HG03439 (cell line): ENCODE results near the gene XPNPEP2.
"Not testable (repeated sequence)": the region's sequence is repeated elsewhere in the genome, so short reads cannot be mapped to it uniquely, and the experiment has no call there.

Source experiments
- ATAC-seq: cut with Tn5 transposase; IDR thresholded peaks from one replicate; pipeline ENCODE4 v1.9.1; 2021; ENCODE audit warnings: mild to moderate bottlenecking, moderate library complexity; ENCODE audit not compliant: unreplicated experiment

Gene XPNPEP2

GRCh38 chrX:129719931-129720530 is 18.7 kb upstream of the XPNPEP2 start:
- ATAC-seq, result no peak

- ATAC-seq, result no peak
Observed at GRCh38 chrX:129720741-129721140, 18.0 kb upstream of the XPNPEP2 start.

- ATAC-seq, result no peak
Observed at GRCh38 chrX:129721414-129721813, 17.4 kb upstream of the XPNPEP2 start.

GRCh38 chrX:129721870-129722269 is 16.9 kb upstream of the XPNPEP2 start:
- ATAC-seq, result no peak

GRCh38 chrX:129723511-129723910 is 15.3 kb upstream of the XPNPEP2 start:
- no peak for ATAC-seq

GRCh38 chrX:129724754-129725153 is 14.0 kb upstream of the XPNPEP2 start:
- ATAC-seq, result no peak

- no peak for ATAC-seq
Observed at GRCh38 chrX:129726307-129727111, 12.3 kb upstream of the XPNPEP2 start.

- no peak for ATAC-seq
Observed at GRCh38 chrX:129728061-129728460, 10.7 kb upstream of the XPNPEP2 start.

- ATAC-seq, result no peak
Observed at GRCh38 chrX:129731228-129731627, 7.6 kb upstream of the XPNPEP2 start.

GRCh38 chrX:129732857-129733256 is 5.9 kb upstream of the XPNPEP2 start:
- no peak for ATAC-seq

GRCh38 chrX:129733335-129733734 is 5.4 kb upstream of the XPNPEP2 start:
- no peak for ATAC-seq

- no peak for ATAC-seq
Observed at GRCh38 chrX:129736491-129736890, 2.3 kb upstream of the XPNPEP2 start.

- no peak for ATAC-seq
Observed at GRCh38 chrX:129737916-129738315, 863 bp upstream of the XPNPEP2 start.

GRCh38 chrX:129739578-129739977 is 799 bp downstream of the XPNPEP2 start:
- ATAC-seq, result no peak

- no peak for ATAC-seq
Observed at GRCh38 chrX:129741880-129742758, 3.3 kb downstream of the XPNPEP2 start.

GRCh38 chrX:129742759-129743152 is 4.0 kb downstream of the XPNPEP2 start:
- not testable (repeated sequence) for ATAC-seq

- no peak for ATAC-seq
Observed at GRCh38 chrX:129743821-129744220, 5.0 kb downstream of the XPNPEP2 start.

- no peak for ATAC-seq
Observed at GRCh38 chrX:129744861-129745321, 6.1 kb downstream of the XPNPEP2 start.

GRCh38 chrX:129746557-129747470 is 8.0 kb downstream of the XPNPEP2 start:
- no peak for ATAC-seq

- no peak for ATAC-seq
Observed at GRCh38 chrX:129747533-129747932, 8.8 kb downstream of the XPNPEP2 start.
